Fibroblast of lung (primary cell): ENCODE data around the gene BCAS3. TPM values are rescaled to one million over a fixed set of nuclear protein-coding genes. Genes with fewer than 3 reads are reported as not detected.
A peak's percentile ranks its signal among the peaks of the same experiment; 100 is the strongest.

Experiments
- DNase-seq, 2 donors: peaks; one replicate each; pipeline versions ENCODE4 v3.0.0 to v3.0.0-alpha.2; 2010; ENCODE audit warnings: low read depth in 2 of 2
- H2AFZ ChIP-seq: 2 replicates; pipeline ENCODE4 v1.5.1; 2012; ENCODE audit warnings: low read length, control low read depth, inconsistent platforms
- H3K27ac ChIP-seq: 2 replicates; pipeline ENCODE4 v1.5.1; 2011; ENCODE audit warnings: low read length, control low read depth; ENCODE audit not compliant: insufficient read depth
- H3K27me3 ChIP-seq: 2 replicates; pipeline ENCODE4 v1.5.1; 2011; ENCODE audit warnings: mild to moderate bottlenecking, low read length; ENCODE audit not compliant: control insufficient read depth, insufficient read depth
- H3K36me3 ChIP-seq: 2 replicates; pipeline ENCODE4 v1.5.1; 2011; ENCODE audit warnings: low read length; ENCODE audit not compliant: control insufficient read depth, insufficient read depth
- H3K4me1 ChIP-seq: 2 replicates; pipeline ENCODE4 v1.5.1; 2011; ENCODE audit warnings: low read length; ENCODE audit not compliant: control insufficient read depth, insufficient read depth; ENCODE audit errors: extremely low read depth
- H3K4me2 ChIP-seq: 2 replicates; pipeline ENCODE4 v1.5.1; 2011; ENCODE audit warnings: low read length, control low read depth; ENCODE audit not compliant: insufficient read depth; ENCODE audit errors: extremely low read depth
- H3K4me3 ChIP-seq, 4 experiments: fragments of 200-600 bp in 1 of 4; sonication (generic) in 1 of 4; replicated peaks in 1 of 4; 2 replicates each; pipeline ENCODE4 v1.5.1; 2011 to 2016; ENCODE audit warnings: low read length in 4 of 4, low read depth in 3 of 4, mild to moderate bottlenecking in 3 of 4, control low read depth in 2 of 4, inconsistent platforms in 1 of 4, mixed read lengths in 1 of 4; ENCODE audit not compliant: insufficient read depth in 1 of 4; ENCODE audit errors: control extremely low read depth in 1 of 4
- H3K79me2 ChIP-seq: 2 replicates; pipeline ENCODE4 v1.5.1; 2012; ENCODE audit warnings: mild to moderate bottlenecking, low read length, inconsistent platforms; ENCODE audit not compliant: control insufficient read depth, insufficient read depth
- H3K9ac ChIP-seq: 2 replicates; pipeline ENCODE4 v1.5.1; 2011; ENCODE audit warnings: mild to moderate bottlenecking, low read length, control low read depth; ENCODE audit not compliant: insufficient read depth
- H3K9me3 ChIP-seq: 2 replicates; pipeline ENCODE4 v1.5.1; 2012; ENCODE audit warnings: low read depth, low read length; ENCODE audit not compliant: control insufficient read depth, insufficient read depth
- H4K20me1 ChIP-seq: 2 replicates; pipeline ENCODE4 v1.5.1; 2011; ENCODE audit warnings: low read length; ENCODE audit not compliant: control insufficient read depth, insufficient read depth; ENCODE audit errors: extremely low read depth
- CTCF ChIP-seq, 2 donors: IDR thresholded peaks in 1 of 2; conservative IDR thresholded peaks in 1 of 2; 1 replicate in 1 of 2; 2 replicates in 1 of 2; pipeline ENCODE4 v1.5.1; 2011 to 2012; ENCODE audit warnings: low read length in 2 of 2, control low read depth in 1 of 2, inconsistent platforms in 1 of 2, low read depth in 1 of 2, mild to moderate bottlenecking in 1 of 2
- EZH2 ChIP-seq: IDR thresholded peaks from 2 replicates; pipeline ENCODE4 v1.5.1; 2012; ENCODE audit warnings: low read length, control low read depth, mild to moderate bottlenecking; ENCODE audit errors: missing control alignments
- polyA plus RNA-seq, 2 donors: library from polyadenylated mRNA; depleted of rRNA in 1 of 2; stranded (reverse) in 1 of 2; unstranded in 1 of 2; fragments of >200 nt; gene quantifications; 2 replicates each; pipeline ENCODE4 v1.2.1, GENCODE V29; 2011 to 2012; ENCODE audit warnings: missing spikeins in 1 of 2
- total RNA-seq: library from RNA; depleted of rRNA; stranded (reverse); fragments of >200 nt; gene quantifications from 2 replicates; pipeline ENCODE4 v1.2.1, GENCODE V29; 2014

The BCAS3 gene
- total and polyA plus RNA-seq, 2 donors (not counting 1 experiment from before 2014, with no cell fraction given), result 9.9 to 43.6 TPM

DNA sequence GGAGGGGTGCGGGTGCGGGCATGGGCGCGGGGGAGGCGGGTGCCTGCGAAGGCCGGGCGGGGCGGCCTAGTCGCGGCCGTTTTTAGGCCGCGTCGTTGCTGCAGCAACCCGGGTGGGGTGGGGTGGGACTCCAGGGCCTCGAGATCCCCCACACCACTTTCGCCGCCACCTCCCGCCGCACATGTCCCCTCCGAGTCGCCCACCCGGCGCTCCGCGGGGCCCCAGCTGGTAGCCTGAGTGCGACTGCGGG is 733.3 kb downstream of the BCAS3 start:
- peaks cover 63% of the 10 kb centered on the region for H3K79me2 ChIP-seq
- no peaks in the 10 kb centered on the region for H4K20me1 ChIP-seq
- no peak overlapping the region for H2AFZ ChIP-seq
- H3K27ac ChIP-seq, result peak overlapping the region; percentile 89
- peak overlapping the region in 3 of 4 experiments; percentile 60 to 81 (median 74) for H3K4me3 ChIP-seq
- no peaks in the 10 kb centered on the region for H3K9me3 ChIP-seq
- TF ChIP-seq CTCF (conservative IDR thresholded peaks at IDR 0.05 in 1 of 2, IDR thresholded peaks at IDR 0.05 in 1 of 2; ENCODE audit: low read depth in 1 of 2, low read length in 2 of 2) (no peak), EZH2 (no peak)
- DNase-seq, result no peak
- peak overlapping the region; percentile 92 for H3K4me2 ChIP-seq
- peak overlapping the region; percentile 87 for H3K9ac ChIP-seq
- H3K36me3 ChIP-seq, result peaks cover 27% of the 10 kb centered on the region
- peaks cover 39% of the 10 kb centered on the region for H3K4me1 ChIP-seq
- H3K27me3 ChIP-seq, result no peaks in the 10 kb centered on the region

- Histone ChIP-seq H3K27me3 (no peaks in the 10 kb centered on the region), H3K36me3 (peaks cover 23% of the 10 kb centered on the region), H3K4me1 (peaks cover 44% of the 10 kb centered on the region), H3K4me2 (peak overlapping the region; percentile 92), H3K4me3 (peak overlapping the region; percentile 39 to 81 (median 67)), H3K27ac (peak overlapping the region; percentile 89), H3K79me2 (peaks cover 57% of the 10 kb centered on the region), H3K9me3 (no peaks in the 10 kb centered on the region), H4K20me1 (no peaks in the 10 kb centered on the region), H3K9ac (peak overlapping the region; percentile 87), H2AFZ (no peak overlapping the region)
- DNase-seq, result peak; percentile 77 to 88
- TF ChIP-seq CTCF (conservative IDR thresholded peaks at IDR 0.05 in 1 of 2, IDR thresholded peaks at IDR 0.05 in 1 of 2; ENCODE audit: low read depth in 1 of 2, low read length in 2 of 2) (peak; percentile 15 to 40), EZH2 (no peak)
Observed at GRCh38 chr17:61411261-61412142, 733.9 kb downstream of the BCAS3 start.

GRCh38 chr17:61412143-61412859 is 734.6 kb downstream of the BCAS3 start:
- no peaks in the 10 kb centered on the region for H4K20me1 ChIP-seq
- H3K36me3 ChIP-seq, result peaks cover 16% of the 10 kb centered on the region
- no peaks in the 10 kb centered on the region for H3K27me3 ChIP-seq
- peak overlapping the region; percentile 89 for H3K27ac ChIP-seq
- TF ChIP-seq CTCF (conservative IDR thresholded peaks at IDR 0.05 in 1 of 2, IDR thresholded peaks at IDR 0.05 in 1 of 2; ENCODE audit: low read depth in 1 of 2, low read length in 2 of 2) (peak; percentile 79 to 93), EZH2 (no peak)
- peak overlapping the region; percentile 87 for H3K9ac ChIP-seq
- peak overlapping the region; percentile 92 for H3K4me2 ChIP-seq
- no peak overlapping the region for H2AFZ ChIP-seq
- peaks cover 41% of the 10 kb centered on the region for H3K4me1 ChIP-seq
- H3K4me3 ChIP-seq, result peak overlapping the region; percentile 49 to 81 (median 67)
- H3K79me2 ChIP-seq, result peaks cover 49% of the 10 kb centered on the region
- no peaks in the 10 kb centered on the region for H3K9me3 ChIP-seq
- DNase-seq, result peak; percentile 80 to 90
